Panc1 (cell line): ENCODE data around the gene PPP1R16B.

Experiments used
- POLR2AphosphoS5 ChIP-seq: IDR thresholded peaks from 2 replicates; pipeline ENCODE4 v1.6.1; 2012; ENCODE audit warnings: mild to moderate bottlenecking, low read depth, low read length, moderate library complexity
- TF ChIP-seq, protein P1 (sequence below): fragments of 450-650 bp; IDR thresholded peaks from 2 replicates; pipeline ENCODE4 v1.5.1; 2017; ENCODE audit warnings: mild to moderate bottlenecking

DNA sequence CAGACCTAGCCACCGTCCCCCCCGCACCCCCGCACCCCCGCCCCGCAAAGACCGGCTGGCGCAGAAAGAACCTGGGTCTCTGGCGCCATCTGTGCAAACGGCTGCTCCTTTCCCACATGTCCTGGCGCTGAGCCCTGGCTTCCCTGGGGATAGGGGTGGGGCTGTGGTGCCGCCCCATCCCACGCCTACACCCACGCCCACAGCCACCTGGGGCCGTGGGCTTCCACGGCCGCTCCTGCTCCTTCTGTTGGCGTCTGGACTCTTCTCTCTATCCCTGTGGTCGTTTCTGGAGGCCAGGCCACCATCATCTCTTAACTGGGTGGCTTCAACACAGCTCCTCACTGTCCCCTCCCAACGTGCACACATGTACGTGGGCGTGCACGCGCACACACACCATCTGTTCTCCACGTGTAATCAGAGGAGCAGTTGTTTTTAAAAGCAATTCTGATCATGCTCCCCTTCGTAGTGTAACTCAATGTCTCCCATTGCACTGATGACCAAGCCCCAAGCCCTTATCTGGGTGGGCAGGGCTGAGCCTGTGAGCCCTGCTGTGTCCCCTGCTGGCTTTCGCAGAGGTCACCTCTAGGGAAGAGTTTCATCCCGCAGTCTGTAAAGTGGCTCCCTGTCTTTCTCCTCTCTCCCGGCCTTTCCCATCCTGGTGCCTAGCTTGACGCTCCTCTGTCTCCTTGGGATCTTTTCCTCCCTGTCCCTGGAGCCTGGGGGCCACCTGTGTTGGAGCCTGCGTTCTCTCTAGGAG, 88.8 kb downstream of the PPP1R16B start:
- no peak for TF ChIP-seq POLR2AphosphoS5
- TF ChIP-seq, protein P1, sequence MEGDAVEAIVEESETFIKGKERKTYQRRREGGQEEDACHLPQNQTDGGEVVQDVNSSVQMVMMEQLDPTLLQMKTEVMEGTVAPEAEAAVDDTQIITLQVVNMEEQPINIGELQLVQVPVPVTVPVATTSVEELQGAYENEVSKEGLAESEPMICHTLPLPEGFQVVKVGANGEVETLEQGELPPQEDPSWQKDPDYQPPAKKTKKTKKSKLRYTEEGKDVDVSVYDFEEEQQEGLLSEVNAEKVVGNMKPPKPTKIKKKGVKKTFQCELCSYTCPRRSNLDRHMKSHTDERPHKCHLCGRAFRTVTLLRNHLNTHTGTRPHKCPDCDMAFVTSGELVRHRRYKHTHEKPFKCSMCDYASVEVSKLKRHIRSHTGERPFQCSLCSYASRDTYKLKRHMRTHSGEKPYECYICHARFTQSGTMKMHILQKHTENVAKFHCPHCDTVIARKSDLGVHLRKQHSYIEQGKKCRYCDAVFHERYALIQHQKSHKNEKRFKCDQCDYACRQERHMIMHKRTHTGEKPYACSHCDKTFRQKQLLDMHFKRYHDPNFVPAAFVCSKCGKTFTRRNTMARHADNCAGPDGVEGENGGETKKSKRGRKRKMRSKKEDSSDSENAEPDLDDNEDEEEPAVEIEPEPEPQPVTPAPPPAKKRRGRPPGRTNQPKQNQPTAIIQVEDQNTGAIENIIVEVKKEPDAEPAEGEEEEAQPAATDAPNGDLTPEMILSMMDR = no peak; the same call in 1 of the 2 replicates
